Measurements from ENCODE around the gene COG5. TPM values are rescaled to one million over a fixed set of nuclear protein-coding genes. Genes with fewer than 3 reads are reported as not detected.
A peak's percentile ranks its signal among the peaks of the same experiment; 100 is the strongest.

The COG5 gene
- total and polyA plus RNA-seq, 2 of the 4 experiments (the other 2 are of a cell fraction): 18.5 to 27.4 TPM

DNA sequence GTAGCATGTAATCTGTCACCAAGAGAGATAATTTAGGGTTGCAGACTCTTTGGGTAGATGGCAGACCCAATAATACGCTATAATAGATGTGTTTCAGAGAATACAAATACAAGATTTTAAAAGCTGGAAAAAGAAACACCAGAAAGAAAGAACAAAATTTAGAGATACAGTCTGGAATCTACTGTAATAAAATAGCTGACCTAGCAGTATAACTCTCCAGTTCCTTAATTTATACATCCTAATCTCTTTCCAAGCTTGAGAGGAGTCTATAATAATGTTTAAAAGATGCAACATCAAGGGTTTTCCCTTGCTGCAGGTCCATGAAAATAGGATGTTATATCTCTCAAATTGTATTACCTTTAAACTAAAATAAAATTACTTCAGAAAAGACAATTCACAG lies 121.0 kb downstream of the COG5 start:
- no peak overlapping the region for H4K91ac ChIP-seq (ENCODE audit: insufficient read depth, low read depth, low read length)
- no peaks in the 10 kb centered on the region for H3K36me3 ChIP-seq (ENCODE audit: control insufficient read depth, insufficient read depth, low read length)
- dilution Hi-C loops (cut with HindIII; ENCODE audit: low sequenced_read_pairs, unreplicated experiment) (no loop called here), in situ Hi-C loops (cut with MboI; ENCODE audit: low sequenced_read_pairs) (no loop called here), intact Hi-C loops (cut with micrococcal nuclease) (no loop called here)
- no peaks in the 10 kb centered on the region; the same call in 1 of the 2 replicates for H3K9me3 ChIP-seq (ENCODE audit: control insufficient read depth, insufficient read depth, low read length)
- ATAC-seq (ENCODE audit: low read depth) (no peak), DNase-seq (no peak)
- no peaks in the 10 kb centered on the region for H3K4me1 ChIP-seq (ENCODE audit: control insufficient read depth, insufficient read depth, low read length)
- H4K5ac ChIP-seq (ENCODE audit: low read depth, low read length): no peak overlapping the region
- no peak overlapping the region for H4K8ac ChIP-seq (ENCODE audit: low read depth in 2 of 2, low read length in 2 of 2)
- no CpG with 5 or more reads among the region's 1 CpG for WGBS, 2 experiments (ENCODE audit: extremely low coverage in 2 of 2, insufficient read length in 1 of 2)
- no peak overlapping the region for H2AK5ac ChIP-seq (ENCODE audit: low read depth, low read length)
- no peak overlapping the region for H2AK9ac ChIP-seq (replicated peaks; ENCODE audit: low read depth, low read length, poor library complexity)
- BruUV-seq (replicated peaks): no TSS peak
- no peak overlapping the region for H3K9ac ChIP-seq (ENCODE audit: low read depth, low read length)
- no peak overlapping the region for H3K18ac ChIP-seq (ENCODE audit: low read depth, low read length)
- H3K14ac ChIP-seq (replicated peaks; ENCODE audit: low read depth, low read length): no peak overlapping the region
- peaks cover 3 to 16% of the 10 kb centered on the region in 2 experiments; a peak in 1 of 4 replicates for H3K79me1 ChIP-seq (ENCODE audit: low read depth in 1 of 2, low read length in 2 of 2)
- no peak overlapping the region for H2AFZ ChIP-seq (replicated peaks; ENCODE audit: low read length, poor library complexity)
- no peak for TF ChIP-seq NFE2L2 (IDR thresholded peaks at IDR 0.05; ENCODE audit: low read depth, low read length)
- no peak for TF ChIP-seq FOS (IDR thresholded peaks at IDR 0.05; ENCODE audit: low read depth, low read length)
- peak; percentile 71 for TF ChIP-seq MAFK (IDR thresholded peaks at IDR 0.05; ENCODE audit: low read depth, low read length)
- TF ChIP-seq, protein P1, sequence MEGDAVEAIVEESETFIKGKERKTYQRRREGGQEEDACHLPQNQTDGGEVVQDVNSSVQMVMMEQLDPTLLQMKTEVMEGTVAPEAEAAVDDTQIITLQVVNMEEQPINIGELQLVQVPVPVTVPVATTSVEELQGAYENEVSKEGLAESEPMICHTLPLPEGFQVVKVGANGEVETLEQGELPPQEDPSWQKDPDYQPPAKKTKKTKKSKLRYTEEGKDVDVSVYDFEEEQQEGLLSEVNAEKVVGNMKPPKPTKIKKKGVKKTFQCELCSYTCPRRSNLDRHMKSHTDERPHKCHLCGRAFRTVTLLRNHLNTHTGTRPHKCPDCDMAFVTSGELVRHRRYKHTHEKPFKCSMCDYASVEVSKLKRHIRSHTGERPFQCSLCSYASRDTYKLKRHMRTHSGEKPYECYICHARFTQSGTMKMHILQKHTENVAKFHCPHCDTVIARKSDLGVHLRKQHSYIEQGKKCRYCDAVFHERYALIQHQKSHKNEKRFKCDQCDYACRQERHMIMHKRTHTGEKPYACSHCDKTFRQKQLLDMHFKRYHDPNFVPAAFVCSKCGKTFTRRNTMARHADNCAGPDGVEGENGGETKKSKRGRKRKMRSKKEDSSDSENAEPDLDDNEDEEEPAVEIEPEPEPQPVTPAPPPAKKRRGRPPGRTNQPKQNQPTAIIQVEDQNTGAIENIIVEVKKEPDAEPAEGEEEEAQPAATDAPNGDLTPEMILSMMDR (conservative IDR thresholded peaks at IDR 0.05; ENCODE audit: low read depth, low read length): no peak
- TF ChIP-seq POLR2A (IDR thresholded peaks at IDR 0.05; ENCODE audit: low read depth, low read length): no peak
- TF ChIP-seq, protein P2, sequence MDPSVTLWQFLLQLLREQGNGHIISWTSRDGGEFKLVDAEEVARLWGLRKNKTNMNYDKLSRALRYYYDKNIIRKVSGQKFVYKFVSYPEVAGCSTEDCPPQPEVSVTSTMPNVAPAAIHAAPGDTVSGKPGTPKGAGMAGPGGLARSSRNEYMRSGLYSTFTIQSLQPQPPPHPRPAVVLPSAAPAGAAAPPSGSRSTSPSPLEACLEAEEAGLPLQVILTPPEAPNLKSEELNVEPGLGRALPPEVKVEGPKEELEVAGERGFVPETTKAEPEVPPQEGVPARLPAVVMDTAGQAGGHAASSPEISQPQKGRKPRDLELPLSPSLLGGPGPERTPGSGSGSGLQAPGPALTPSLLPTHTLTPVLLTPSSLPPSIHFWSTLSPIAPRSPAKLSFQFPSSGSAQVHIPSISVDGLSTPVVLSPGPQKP (IDR thresholded peaks at IDR 0.05; ENCODE audit: borderline replicate concordance, low read depth, low read length): no peak
- TF ChIP-seq RCOR1 (IDR thresholded peaks at IDR 0.05; ENCODE audit: insufficient replicate concordance, low read length): no peak
- no peak for TF ChIP-seq RAD21 (IDR thresholded peaks at IDR 0.05; ENCODE audit: low read length)
- no peak for TF ChIP-seq BHLHE40 (IDR thresholded peaks at IDR 0.05; ENCODE audit: low read depth, low read length)
- POLR2A ChIA-PET (ENCODE audit: unreplicated experiment): no interaction called here
- no peak overlapping the region for H3K27ac ChIP-seq (ENCODE audit: insufficient read depth, low read length)
- no peak overlapping the region for H2BK5ac ChIP-seq (ENCODE audit: low read depth, low read length, poor library complexity, severe bottlenecking)
- H2BK20ac ChIP-seq (ENCODE audit: low read depth, low read length): no peak overlapping the region
- H3K23ac ChIP-seq (ENCODE audit: low read depth, low read length): no peak overlapping the region
- peaks cover 4% of the 10 kb centered on the region; the same call in 1 of the 2 replicates for H3K9me1 ChIP-seq (ENCODE audit: insufficient read depth, low read length)
- no peaks in the 10 kb centered on the region for H4K20me1 ChIP-seq (ENCODE audit: insufficient read depth, low read length)
- H3K4me3 ChIP-seq (ENCODE audit: insufficient read depth, low read depth, low read length): no peak overlapping the region
- no peak overlapping the region for H2BK120ac ChIP-seq (ENCODE audit: low read depth, low read length)
- no peak overlapping the region for H3K4ac ChIP-seq (ENCODE audit: low read depth, low read length)
- no peak overlapping the region for H2BK15ac ChIP-seq (ENCODE audit: low read depth, low read length)
- H3K27me3 ChIP-seq (ENCODE audit: control insufficient read depth, insufficient read depth, low read length): no peaks in the 10 kb centered on the region
- H3K4me2 ChIP-seq (ENCODE audit: low read depth, low read length): no peak overlapping the region
- CTCF ChIA-PET: no interaction called here
- no peak overlapping the region for H3K56ac ChIP-seq (ENCODE audit: extremely low read depth, insufficient read depth, low read length)

Data from IMR-90 (cell line).